Measurements from ENCODE around the gene DPEP1. TPM values are rescaled to one million over a fixed set of nuclear protein-coding genes. Genes with fewer than 3 reads are reported as not detected.

Gene DPEP1
- polyA plus RNA-seq, 1 donor (not counting 4 experiments of a cell fraction or from before 2014, with no cell fraction given), result 0.13 TPM

DNA sequence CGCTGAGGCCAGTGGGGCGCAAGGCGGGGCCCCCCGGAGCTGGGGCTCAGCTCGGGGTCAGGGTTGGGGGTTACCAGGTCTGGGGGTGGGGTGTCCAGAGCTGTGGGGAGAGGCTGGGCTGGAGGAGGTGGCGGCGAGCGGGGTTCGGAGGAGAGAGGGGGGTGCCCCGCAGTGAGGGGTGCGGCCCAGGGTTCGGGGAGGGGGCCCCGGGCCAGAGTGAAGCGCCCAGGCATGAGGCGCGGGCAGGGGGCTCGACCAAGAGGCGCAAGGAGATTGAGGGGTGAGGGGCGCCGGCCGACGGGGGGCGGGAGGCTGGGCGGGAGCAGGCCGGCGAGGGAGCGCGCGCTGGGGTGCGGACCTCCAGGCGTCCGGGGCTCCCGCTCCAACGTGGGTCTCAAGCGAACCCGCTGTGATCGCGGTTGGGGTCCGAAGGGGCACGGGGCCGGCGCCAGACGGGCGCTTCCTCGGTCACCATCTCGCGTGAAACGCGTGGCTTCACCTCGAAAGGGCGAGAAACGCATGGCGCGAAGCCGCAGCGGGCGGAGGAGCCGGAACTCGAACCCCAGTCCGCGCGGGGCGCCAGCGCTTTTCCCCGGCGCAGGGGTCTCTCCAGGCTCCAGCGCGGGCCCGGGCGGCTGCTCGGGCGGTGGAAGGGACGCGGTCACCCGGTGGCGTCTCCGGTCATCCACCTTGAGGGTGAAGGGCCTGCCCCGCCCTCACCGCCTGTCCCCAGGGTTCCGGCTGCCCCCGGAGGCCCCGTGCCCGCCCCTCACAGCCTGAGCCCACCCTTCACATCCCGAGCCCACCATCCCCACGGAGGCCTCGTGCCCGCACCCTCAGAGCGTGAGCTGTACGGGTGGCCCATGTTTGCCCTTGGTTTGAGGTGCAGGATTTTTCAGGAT is 37.0 kb upstream of the DPEP1 start:
- Histone ChIP-seq H4K20me1 (ENCODE audit: control insufficient read depth, extremely low read depth, insufficient read depth, low read length) (no peaks in the 10 kb centered on the region), H3K9me3 (ENCODE audit: control insufficient read depth, low read depth, low read length) (no peaks in the 10 kb centered on the region), H3K4me2 (ENCODE audit: control insufficient read depth, extremely low read depth, insufficient read depth, low read depth, low read length) (peak overlapping the region; percentile 48), H3K36me3 (ENCODE audit: control insufficient read depth in 2 of 2, extremely low read depth in 1 of 2, insufficient read depth in 2 of 2, low read length in 2 of 2) (peaks cover 0 to 2% of the 10 kb centered on the region in 2 experiments), H3K4me3 (ENCODE audit: control insufficient read depth in 2 of 3, extremely low read depth in 1 of 3, insufficient read depth in 2 of 3, low read depth in 1 of 3, low read length in 3 of 3) (peak overlapping the region in 2 of 3 experiments; percentile 29 to 44), H3K9me1 (ENCODE audit: control insufficient read depth, extremely low read depth, insufficient read depth, low read length) (no peaks in the 10 kb centered on the region), H3K79me2 (ENCODE audit: control insufficient read depth, insufficient read depth, low read length) (no peaks in the 10 kb centered on the region), H3K27me3 (ENCODE audit: control insufficient read depth, extremely low read depth, insufficient read depth, low read length) (peaks cover 15% of the 10 kb centered on the region), H3K9ac (ENCODE audit: control insufficient read depth, extremely low read depth, insufficient read depth, low read length) (no peak overlapping the region), H2AFZ (ENCODE audit: control insufficient read depth, low read length) (no peak overlapping the region), H3K4me1 (ENCODE audit: control insufficient read depth, extremely low read depth, insufficient read depth, low read length) (peaks cover 10% of the 10 kb centered on the region), H3K27ac (ENCODE audit: control insufficient read depth, insufficient read depth, low read length) (no peak overlapping the region)
- DNase-seq (ENCODE audit: low read depth, low spot score), result no peak
- TF ChIP-seq, protein P1, sequence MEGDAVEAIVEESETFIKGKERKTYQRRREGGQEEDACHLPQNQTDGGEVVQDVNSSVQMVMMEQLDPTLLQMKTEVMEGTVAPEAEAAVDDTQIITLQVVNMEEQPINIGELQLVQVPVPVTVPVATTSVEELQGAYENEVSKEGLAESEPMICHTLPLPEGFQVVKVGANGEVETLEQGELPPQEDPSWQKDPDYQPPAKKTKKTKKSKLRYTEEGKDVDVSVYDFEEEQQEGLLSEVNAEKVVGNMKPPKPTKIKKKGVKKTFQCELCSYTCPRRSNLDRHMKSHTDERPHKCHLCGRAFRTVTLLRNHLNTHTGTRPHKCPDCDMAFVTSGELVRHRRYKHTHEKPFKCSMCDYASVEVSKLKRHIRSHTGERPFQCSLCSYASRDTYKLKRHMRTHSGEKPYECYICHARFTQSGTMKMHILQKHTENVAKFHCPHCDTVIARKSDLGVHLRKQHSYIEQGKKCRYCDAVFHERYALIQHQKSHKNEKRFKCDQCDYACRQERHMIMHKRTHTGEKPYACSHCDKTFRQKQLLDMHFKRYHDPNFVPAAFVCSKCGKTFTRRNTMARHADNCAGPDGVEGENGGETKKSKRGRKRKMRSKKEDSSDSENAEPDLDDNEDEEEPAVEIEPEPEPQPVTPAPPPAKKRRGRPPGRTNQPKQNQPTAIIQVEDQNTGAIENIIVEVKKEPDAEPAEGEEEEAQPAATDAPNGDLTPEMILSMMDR (optimal IDR thresholded peaks at IDR 0.05 in 1 of 3, IDR thresholded peaks at IDR 0.05 in 1 of 3, conservative IDR thresholded peaks at IDR 0.05 in 1 of 3; ENCODE audit: extremely low read depth in 1 of 3, insufficient read depth in 2 of 3, low read length in 3 of 3), result no peak
- no peak for TF ChIP-seq EZH2 (IDR thresholded peaks at IDR 0.05; ENCODE audit: low read length)
- no peak for FAIRE-seq
- dilution Hi-C loops (cut with MboI; ENCODE audit: extremely low pct_ligation_motif_present, low sequenced_read_pairs), result no loop called here

GRCh38 chr16:89577055-89577759 is 36.2 kb upstream of the DPEP1 start:
- Histone ChIP-seq H3K27me3 (ENCODE audit: control insufficient read depth, extremely low read depth, insufficient read depth, low read length) (peaks cover 7% of the 10 kb centered on the region), H3K79me2 (ENCODE audit: control insufficient read depth, insufficient read depth, low read length) (no peaks in the 10 kb centered on the region), H3K4me2 (ENCODE audit: control insufficient read depth, extremely low read depth, insufficient read depth, low read depth, low read length) (no peak overlapping the region), H4K20me1 (ENCODE audit: control insufficient read depth, extremely low read depth, insufficient read depth, low read length) (no peaks in the 10 kb centered on the region), H3K27ac (ENCODE audit: control insufficient read depth, insufficient read depth, low read length) (no peak overlapping the region), H3K4me1 (ENCODE audit: control insufficient read depth, extremely low read depth, insufficient read depth, low read length) (peaks cover 13% of the 10 kb centered on the region), H3K9ac (ENCODE audit: control insufficient read depth, extremely low read depth, insufficient read depth, low read length) (no peak overlapping the region), H3K9me1 (ENCODE audit: control insufficient read depth, extremely low read depth, insufficient read depth, low read length) (peaks cover 2% of the 10 kb centered on the region), H3K9me3 (ENCODE audit: control insufficient read depth, low read depth, low read length) (no peaks in the 10 kb centered on the region), H3K4me3 (ENCODE audit: control insufficient read depth in 2 of 3, extremely low read depth in 1 of 3, insufficient read depth in 2 of 3, low read depth in 1 of 3, low read length in 3 of 3) (no peak overlapping the region), H3K36me3 (ENCODE audit: control insufficient read depth in 2 of 2, extremely low read depth in 1 of 2, insufficient read depth in 2 of 2, low read length in 2 of 2) (peaks cover 0 to 2% of the 10 kb centered on the region in 2 experiments), H2AFZ (ENCODE audit: control insufficient read depth, low read length) (no peak overlapping the region)
- FAIRE-seq, result no peak
- dilution Hi-C loops (cut with MboI; ENCODE audit: extremely low pct_ligation_motif_present, low sequenced_read_pairs), result no loop called here
- TF ChIP-seq EZH2 (IDR thresholded peaks at IDR 0.05; ENCODE audit: low read length), result no peak
- TF ChIP-seq, protein P1 (optimal IDR thresholded peaks at IDR 0.05 in 1 of 3, IDR thresholded peaks at IDR 0.05 in 1 of 3, conservative IDR thresholded peaks at IDR 0.05 in 1 of 3; ENCODE audit: extremely low read depth in 1 of 3, insufficient read depth in 2 of 3, low read length in 3 of 3), result no peak
- no peak for DNase-seq (ENCODE audit: low read depth, low spot score)

Measured in keratinocyte (primary cell).